Measurements from ENCODE around the gene SH3RF2.
"Not testable (repeated sequence)": the region's sequence is repeated elsewhere in the genome, so short reads cannot be mapped to it uniquely, and the experiment has no call there.

SH3RF2 gene

DNA sequence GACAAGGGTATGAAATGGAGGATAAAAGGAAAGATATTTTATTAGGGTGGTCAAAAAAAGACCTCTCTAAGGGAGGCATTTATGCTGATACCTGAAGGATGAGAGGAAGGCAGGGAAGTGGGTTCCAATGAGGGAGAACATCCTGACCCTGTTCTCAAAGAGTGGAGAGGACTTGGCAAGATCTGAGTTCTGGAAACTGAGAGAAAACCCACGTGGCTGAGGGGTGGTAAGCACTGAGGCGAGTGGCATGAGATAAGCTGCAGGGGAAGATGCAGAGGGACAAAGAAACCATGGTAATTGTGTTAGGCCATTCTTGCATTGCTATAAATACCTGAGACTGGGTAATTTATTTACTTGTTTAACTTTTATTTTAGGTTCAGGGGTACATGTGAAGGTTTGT lies 16.8 kb downstream of the SH3RF2 start:
- no peak for DNase-seq

DNA sequence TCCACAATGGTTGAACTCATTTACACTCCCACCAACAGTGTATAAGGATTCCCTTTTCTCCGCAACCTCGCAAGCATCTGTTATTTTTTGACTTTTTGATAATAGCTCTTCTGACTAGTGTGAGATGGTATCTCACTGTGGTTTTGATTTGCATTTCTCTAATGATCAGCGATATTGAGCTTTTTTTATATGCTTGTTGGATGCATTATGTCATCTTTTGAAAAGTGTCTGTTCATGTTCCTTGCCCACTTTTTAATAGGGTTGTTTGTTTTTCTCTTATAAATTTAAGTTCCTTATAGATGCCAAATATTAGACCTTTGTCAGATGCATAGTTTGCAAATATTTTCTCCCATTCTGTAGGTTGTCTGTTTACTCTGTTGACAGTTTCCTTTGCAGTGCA lies 17.8 kb downstream of the SH3RF2 start:
- DNase-seq = not testable (repeated sequence)

DNA sequence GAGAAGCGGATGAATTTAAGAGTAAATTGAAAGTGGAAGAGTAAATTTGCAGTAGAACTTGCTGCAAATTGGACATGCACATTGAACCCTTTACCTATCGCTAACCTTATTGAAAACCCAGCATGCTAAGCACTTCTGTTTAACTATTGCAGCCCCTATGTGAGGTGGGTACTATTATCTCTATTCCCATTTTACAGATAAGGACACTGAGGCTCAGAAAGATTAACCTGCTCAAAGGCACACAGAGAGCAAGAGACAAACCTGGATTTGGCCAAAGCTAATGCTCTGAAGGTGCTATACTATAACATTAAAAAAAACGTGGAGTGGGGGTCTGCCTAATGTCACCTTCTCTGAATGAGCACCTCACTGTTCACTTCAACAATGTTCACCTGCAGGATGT lies 21.0 kb downstream of the SH3RF2 start:
- no peak for DNase-seq

DNA sequence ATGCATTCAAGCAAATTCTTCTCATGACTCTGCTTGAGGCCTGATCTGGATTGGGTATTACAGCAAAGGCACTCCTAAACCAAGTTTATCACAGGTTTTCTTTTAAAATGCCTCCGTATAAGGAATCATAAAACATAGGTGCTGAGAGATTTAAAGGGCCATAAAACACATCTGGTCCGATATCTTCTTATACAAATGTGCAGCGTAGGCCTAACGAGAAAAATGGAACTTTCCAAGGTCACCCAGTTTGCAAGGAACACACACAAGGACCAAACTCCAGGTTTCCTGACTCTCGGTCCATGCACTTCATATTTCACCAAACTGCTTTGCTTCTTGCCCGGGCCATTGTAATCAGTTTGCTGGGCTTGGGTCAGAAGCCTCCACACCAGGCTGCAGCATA lies 22.1 kb downstream of the SH3RF2 start:
- no peak for DNase-seq

DNA sequence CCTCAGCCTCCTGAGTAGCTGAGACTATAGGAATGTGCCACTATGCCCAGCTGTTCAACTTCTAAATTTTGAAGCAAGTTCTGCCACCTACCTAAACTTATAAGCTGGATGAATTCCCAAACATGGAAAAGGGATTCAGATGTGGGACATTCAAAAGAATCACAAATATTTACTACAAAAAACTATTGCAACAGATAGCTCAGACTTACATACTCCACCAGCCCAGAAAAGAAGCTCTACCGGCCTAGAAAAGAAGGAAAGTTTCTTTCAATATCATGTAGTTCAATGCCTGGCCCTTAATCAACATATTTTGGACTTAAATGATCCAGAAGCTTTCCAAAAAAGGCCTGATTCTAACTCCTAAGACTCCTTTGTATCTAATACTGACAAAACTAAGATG lies 23.8 kb downstream of the SH3RF2 start:
- DNase-seq = no peak

DNA sequence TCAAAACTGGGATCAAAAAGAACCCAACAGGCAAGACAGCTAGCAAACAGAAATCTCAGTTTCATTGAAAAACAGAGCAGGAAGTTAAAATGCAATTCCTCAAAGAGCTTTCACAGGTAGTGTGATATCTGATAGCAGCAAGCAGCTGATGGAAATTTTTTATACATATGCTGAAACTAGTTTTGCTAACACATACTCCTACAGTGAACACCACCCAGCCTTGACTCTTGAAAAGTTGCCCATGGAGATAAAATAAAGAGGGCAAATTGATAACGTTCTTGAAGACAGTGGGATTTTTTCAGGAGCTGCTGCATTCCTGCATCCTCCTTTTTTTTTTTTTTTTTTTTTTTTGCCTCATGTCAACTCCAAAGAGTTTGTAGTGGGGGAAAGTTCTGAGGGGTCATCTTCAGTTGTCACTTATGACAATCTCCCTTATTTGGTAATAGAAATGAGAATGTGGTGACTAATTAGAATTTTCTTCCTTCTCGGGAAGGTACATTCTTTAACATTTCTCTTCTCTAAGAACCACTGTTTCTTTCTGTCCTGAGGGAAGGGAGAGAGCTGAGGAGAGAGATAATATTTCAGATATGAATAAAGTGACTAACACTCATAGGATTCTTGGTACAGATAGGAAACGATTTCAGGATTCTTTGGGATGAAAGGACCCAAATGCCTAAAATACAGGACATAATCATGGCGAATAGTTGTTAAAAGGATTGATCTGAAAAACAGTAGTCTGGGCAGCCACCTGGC lies 24.6 kb downstream of the SH3RF2 start:
- no peak for DNase-seq

DNA sequence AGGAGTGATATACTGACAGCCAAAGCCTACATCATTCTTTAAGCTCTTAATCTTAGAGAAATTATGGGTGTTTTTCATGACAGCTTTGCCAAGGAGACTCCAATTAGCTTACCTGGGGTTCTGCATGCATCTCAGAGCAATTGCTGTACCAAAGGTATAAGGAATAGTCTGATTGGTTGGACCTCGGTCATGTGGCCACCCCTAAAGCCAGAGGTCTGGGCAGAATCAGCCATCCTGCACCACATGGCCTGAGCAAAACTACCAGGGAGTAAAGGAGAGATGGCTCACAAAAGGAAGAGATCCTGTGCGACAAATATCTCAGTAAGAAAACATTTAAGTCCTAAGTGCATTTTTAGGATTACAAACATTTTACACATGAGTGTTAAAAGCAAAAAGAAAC lies 25.6 kb downstream of the SH3RF2 start:
- DNase-seq = no peak

DNA sequence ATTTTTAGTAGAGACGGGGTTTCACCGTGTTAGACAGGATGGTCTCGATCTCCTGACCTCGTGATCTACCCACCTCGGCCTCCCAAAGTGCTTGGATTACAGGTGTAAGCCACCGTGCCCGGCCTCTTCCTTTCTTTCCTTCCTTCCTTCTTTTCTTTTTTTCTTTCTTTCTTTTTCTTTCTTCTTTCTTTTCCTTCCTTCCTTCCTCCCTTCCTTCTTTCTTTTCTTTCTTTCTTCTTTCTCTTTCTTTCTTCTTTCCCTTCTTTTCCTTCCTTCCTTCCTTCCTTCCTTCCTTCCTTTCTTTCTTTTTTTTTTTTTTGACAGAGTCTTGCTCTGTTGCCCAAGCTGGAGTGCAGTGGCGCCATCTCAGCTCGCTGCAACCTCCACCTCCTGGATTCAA lies 27.6 kb downstream of the SH3RF2 start:
- not testable (repeated sequence) for DNase-seq

DNA sequence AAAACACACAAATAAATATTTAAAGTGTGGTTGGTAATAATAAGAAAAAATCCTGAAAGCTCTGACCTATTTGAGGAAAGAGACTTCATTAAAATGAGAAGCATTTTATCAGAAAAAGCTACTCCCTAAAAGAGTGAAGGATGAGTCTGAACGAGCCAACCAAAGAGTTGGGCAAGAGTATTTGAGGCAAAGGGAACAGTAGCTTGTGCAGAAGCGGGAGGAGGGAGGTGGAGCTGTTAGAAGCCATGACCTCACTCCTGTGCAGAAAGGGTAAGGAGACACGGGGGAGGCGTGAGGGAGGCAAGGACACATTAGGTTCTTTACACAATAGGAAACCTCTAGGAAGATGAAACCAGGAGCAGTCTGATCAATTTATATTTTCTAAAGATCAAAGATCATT lies 29.4 kb downstream of the SH3RF2 start:
- no peak for DNase-seq

DNA sequence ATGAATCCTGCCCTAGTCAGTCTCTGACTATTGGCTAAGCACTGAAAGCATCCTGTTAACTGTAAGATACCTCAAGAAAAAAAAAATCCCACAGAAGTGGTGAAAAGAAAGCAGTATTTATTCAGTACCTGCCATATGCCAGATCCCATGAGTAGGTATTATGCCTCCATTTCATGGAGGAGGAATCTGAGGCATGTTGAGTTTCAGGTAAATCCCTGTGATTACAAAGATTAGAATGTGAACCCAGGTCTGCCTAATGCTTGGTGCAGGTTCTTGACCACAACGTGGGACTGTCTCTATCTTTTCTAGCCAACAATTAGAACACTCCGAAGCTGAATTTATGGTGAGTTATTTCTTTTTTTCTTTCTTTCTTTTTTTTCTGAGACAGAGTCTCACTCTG lies 30.9 kb downstream of the SH3RF2 start:
- DNase-seq = no peak

DNA sequence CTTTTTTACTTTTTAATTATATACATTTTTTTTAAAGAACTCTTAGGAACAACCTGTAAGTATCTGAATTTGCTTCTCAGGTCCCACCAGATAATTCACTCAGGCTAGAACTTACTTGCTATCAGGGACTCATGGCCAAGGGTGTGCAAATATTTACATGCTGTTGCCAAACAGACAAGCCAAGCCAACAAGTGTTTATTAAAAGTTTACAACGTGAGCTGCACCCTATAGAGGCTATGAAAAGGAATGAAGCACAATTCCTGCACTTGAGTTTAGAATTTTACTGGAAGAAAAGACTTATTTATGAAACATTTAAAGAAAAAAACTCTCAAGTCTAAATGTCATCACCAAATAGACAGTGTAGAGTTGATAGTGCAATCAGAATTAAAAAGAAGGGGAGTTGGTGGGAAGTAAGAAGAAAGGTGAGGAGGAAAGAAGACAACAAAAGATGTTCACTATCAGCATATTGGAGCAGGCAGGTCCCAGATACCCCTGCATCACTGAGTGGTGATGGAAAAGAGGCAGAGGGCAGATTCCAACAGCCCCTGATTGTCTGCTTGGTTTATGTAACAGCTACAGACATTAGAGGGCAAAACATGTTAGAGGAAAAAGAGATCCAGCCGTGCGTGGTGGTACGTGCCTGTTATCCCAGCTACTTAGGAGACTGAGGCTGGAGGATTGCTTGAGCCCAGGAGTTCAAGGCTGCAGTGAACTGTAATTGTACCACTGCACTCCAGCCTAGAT lies 32.8 kb downstream of the SH3RF2 start:
- no peak for DNase-seq

DNA sequence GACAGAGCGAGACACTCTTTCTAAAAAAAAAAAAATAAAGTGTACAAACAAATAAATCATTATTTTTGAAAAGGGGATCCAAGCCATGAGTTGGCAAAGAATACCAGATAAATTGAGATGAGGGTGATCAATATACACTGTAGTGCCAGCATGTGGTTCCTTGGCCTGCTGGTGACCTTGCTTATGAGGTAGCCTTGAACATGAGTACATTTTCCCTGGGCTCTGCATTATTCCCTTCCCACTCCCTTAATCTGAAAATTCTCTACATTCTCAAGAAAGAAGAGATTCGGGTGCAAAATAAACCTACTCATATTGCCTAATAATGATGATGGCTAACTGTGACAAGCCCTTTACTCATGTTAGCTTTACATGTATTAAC lies 33.3 kb downstream of the SH3RF2 start:
- DNase-seq = no peak

DNA sequence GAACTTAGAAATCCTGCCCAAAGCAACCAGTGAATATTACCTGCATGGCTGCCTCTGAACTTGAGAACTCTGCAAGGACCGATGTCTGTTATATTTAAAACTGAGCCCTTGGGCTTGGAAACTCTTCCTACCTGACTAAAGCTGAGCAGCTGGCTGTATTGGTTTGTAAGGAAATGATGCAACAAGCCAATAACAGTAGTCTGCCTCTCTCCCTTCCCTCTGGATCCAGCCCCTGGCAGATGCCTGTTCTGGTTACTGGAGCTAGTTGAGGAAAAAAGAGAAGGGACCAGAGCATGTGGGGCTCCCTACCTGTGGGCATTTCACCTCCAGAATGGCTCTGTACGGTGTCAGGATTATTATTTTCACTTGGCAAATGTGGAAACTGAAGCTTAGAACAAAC lies 34.7 kb downstream of the SH3RF2 start:
- DNase-seq = no peak

DNA sequence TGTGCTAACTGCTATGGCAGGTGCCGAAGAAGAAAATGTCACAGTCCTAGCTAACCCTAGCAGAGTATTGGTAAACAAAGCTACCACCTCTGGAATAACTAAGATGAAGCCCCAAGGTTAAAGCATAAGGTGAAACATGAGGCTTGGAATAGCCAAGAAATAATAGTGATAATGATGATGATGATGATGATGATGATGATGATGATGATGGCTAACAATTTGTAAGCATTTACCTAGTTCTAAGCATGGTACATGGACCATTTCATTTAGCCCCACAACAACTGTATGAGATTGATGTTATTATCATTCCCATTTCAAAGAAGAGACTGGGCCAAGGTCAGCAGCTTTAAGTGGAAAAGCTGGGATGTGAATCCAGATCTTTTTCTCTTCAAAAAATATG lies 35.3 kb downstream of the SH3RF2 start:
- no peak for DNase-seq

DNA sequence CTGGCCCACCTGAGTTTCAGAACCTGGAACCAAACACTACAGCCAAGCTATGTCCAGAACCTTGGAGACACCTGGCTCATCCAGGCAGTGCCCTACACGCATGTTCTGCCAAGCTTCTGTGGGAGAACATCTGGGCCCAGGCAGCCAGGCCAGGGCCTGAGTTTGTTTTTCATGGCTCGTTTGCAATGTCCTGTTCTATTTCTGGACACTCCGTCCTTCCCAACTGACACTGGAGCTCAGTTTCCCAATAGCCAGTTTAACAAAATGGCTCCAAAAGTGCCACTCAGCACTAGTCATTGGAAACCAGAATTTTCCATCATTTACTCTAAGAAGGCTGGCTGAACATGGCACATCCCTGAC lies 38.6 kb downstream of the SH3RF2 start:
- no peak for DNase-seq

DNA sequence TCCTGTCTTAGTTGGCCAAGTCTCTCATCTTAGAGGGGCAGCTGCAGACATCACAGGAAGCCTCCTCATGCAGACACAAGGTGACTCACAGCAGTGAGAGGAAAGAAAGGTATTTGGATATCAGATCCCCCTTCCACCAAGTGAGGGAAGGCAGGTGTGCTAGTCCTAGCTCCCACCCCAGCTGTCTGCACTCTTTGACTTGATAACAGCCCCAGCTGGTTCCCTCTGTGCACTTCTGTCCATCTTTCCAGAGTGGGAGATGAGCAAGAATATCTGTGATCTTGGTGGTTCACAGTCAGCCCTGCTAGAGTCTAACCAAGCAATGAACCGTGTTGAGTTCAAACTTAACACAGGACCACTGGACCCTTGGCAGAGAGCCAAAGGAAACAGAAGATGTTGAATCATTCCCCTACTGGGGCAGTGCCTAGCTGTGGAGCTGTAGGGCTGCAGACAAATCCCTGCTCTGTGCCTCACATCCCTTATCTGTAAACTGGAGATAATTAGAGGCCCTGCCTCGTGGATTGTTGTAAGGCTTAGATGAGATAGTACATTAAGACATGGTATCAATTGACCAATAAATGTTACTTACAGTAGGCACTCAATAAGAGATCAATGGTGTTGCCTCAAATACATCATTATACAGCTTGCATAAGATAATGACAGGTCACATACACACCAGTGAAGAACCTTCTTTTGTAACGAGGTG lies 39.1 kb downstream of the SH3RF2 start:
- DNase-seq = no peak

DNA sequence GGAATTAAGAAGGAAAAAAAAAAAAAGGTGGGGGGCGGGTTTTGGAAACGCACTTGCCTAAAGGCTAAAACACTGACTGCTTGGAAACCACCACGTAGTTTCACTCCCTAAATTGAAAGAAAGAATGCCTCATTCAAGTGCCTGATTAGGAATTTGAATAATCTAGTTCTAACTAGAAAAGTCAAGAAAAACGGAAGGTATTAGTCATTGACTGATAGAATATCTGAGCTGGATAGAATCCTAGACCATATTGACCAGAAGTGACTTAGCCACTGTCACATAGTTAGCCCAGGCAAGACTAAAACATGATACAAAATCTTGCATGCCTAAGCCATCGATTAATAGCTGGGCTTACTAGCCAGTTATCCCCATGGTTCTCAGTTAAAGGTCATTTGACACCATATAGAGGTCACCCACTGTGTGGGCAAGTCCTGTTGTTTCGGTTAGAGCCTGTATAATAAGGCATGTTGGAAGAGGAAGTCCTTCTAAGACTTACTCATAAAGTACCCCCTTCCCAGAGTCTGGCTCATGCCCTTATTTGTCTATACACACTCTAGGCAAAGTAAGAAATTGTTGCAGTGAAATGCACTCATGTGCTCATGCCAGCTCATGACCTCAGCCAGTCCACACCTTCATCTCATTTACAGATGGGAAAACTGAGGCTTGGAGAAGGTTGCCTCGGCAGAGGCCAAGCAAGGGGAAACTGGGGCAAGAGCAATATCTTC lies 40.2 kb downstream of the SH3RF2 start:
- no peak for DNase-seq

DNA sequence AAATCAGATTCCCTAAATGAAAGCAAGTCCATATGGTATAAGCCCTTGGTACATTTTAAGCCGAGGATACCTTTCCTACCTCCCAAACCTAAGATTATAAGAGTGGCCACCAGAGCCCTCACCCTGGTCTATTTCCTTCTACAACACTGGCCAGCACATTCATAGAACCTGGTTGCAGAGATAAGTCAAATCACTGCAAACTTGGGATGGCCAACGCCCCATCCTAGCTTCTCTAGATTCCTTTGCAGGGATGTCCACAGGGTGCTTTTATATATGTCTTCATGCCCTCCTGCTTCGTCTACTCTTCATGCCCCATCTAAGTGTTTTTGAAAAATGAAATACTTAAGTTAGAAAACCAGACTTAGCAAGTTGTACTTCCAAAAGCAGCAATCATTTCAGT lies 41.8 kb downstream of the SH3RF2 start:
- no peak for DNase-seq

DNA sequence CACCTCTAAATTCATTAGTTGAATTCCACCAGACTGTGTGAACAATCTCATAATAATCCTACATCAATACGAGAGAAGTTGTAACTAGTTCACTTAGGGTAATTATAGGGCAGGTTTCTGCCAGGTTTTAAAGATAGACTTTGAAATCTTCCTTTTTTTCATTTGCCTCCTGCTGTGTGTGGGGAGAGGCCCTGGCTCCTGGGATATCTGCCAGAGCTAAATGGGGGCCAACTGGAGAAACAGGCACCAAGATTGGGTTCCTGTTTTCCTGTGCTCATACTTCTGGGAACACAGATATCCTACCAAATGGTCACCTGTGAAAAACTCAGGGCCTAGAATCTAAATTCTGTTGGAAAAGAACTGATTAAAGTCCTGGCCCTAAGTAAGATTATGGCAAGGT lies 42.3 kb downstream of the SH3RF2 start:
- no peak for DNase-seq

DNA sequence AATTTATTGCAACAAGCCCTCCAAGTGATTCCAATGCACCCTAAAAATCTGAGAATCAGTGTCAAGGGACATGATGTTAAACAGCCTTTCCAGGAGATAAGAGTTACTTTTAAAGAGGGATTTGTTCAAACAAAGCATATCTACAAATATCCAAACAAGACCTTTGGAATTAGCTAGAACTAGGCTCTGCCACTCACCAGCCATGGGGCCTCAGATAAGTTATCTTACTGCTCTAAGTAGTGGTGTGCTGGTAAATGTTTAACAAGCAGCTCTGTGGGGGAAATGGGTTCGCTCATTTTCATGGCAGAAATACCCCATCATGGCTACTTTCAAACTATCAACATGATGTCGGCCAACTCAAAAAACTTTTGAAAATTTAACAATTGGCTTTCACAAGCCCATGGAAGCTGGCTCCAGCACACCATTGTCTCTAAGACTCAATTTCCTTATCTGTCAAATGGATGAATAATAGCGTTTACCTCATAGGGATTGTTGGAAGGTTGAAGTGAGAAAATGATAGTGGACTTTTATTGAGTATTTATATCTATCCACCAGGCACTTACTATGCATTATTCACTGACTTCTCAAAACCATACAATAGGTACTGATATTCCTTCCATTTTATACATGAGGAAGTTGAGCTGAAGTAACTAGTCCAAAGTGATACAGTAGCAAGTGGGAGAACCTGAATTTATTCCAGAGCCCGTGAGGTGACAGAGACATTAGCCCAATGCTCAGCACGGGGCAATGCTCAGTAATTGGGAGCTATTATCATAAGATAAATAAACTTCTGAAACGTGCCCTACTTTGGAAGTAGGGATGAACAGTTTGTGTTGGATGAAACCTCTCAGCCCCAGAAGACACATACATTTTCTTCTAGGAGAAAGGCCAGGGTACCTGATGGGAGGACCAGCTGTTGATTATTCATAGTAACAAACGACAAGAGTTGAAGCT lies 43.2 kb downstream of the SH3RF2 start:
- no peak for DNase-seq

DNA sequence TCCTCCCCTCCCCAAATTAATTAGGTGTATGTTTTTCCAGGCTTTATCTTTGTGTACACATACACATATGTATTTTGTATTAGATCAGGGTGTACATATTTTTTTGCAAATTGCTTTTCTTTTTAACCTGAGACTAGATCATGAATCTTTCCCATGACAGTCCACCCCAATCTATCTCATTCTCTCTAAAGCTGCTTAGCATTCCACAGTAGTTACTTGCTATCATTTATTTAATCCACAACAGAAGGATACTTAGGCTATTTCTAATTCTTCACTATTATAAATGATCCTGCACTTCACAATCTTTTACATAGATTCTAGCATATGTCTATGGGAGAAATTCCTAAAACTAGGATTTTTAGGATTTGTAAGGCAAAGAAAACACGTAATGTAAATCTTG lies 43.9 kb downstream of the SH3RF2 start:
- DNase-seq = no peak

DNA sequence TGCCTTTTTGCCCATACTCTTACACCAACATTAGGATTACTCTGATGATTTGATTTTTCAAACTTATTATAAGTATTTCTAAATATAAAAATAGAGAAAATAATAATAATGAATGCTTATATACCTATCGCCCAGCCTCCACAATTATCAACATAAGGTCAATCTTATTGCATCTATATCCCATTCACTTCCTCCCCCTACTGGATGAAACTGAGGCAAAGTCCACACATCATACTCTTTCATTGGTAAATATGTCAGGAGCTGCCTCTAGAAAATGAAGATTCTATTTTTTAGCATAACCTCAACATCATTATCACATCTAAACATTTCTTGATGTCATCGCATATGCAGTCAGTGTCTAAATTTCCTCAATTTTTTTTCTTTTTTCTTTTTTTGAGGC lies 44.3 kb downstream of the SH3RF2 start:
- DNase-seq = no peak
